Left lobe of liver (tissue), 2 donors: ENCODE measurements around the gene DISC1. TPM values are rescaled to one million over a fixed set of nuclear protein-coding genes. Genes with fewer than 3 reads are reported as not detected.

Source experiments
- ATAC-seq: fragments of 200-7000 bp; cut with Tn5 transposase; one replicate; pipeline ENCODE4 v1.9.1; 2020; ENCODE audit warnings: mild to moderate bottlenecking, moderate library complexity
- DNase-seq: peaks from one replicate; pipeline ENCODE4 v3.0.0-alpha.2; 2020; ENCODE audit warnings: low spot score
- total RNA-seq: library from RNA; stranded (reverse); gene quantifications from one replicate; pipeline ENCODE4 v1.2.1, GENCODE V29; 2021
- donor health status: DM: no; HTN: no; CAD: no; lungs with moderate emphysema.
- donor health status: DM: no; HTN: yes; CAD: no.

The DISC1 gene
- total RNA-seq, 1 donor from 2014 or later, result 1.8 TPM

GRCh38 chr1:231972111-231972445, 345.5 kb downstream of the DISC1 start:
- DNase-seq (no peak), ATAC-seq (no peak)

GRCh38 chr1:231973830-231974229, 347.2 kb downstream of the DISC1 start:
- ATAC-seq (no peak), DNase-seq (no peak)

- no peak for ATAC-seq
These were observed 349.6 kb downstream of the DISC1 start for GRCh38 chr1:231976231-231976630.

GRCh38 chr1:231981675-231982074, 355.1 kb downstream of the DISC1 start:
- ATAC-seq, result no peak
- DNase-seq, result no peak

More at GRCh38 chr1:231976231-231976630, 349.6 kb downstream of the DISC1 start:
- no peak for DNase-seq

- no peak for DNase-seq
- ATAC-seq, result no peak
These were observed 356.4 kb downstream of the DISC1 start for GRCh38 chr1:231982871-231983587.

GRCh38 chr1:231983588-231984193, 357.1 kb downstream of the DISC1 start:
- no peak for ATAC-seq
- no peak for DNase-seq

- no peak for ATAC-seq
- DNase-seq, result no peak
These were observed 358.9 kb downstream of the DISC1 start for GRCh38 chr1:231985296-231986023.

GRCh38 chr1:231986631-231987336, 360.2 kb downstream of the DISC1 start:
- peak; percentile 60 for ATAC-seq

GRCh38 chr1:231990388-231990787, 363.8 kb downstream of the DISC1 start:
- ATAC-seq (no peak), DNase-seq (no peak)

More at GRCh38 chr1:231986631-231987336, 360.2 kb downstream of the DISC1 start:
- no peak for DNase-seq

- DNase-seq, result no peak
- ATAC-seq, result no peak
These were observed 364.6 kb downstream of the DISC1 start for GRCh38 chr1:231991231-231991630.

- ATAC-seq, result no peak
- DNase-seq, result no peak
These were observed 367.4 kb downstream of the DISC1 start for GRCh38 chr1:231993968-231994455.

- ATAC-seq (no peak), DNase-seq (no peak)
These were observed 372.2 kb downstream of the DISC1 start for GRCh38 chr1:231998791-231999190.

- no peak for ATAC-seq
- DNase-seq, result no peak
These were observed 378.7 kb downstream of the DISC1 start for GRCh38 chr1:232005300-232005699.

- DNase-seq (no peak), ATAC-seq (no peak)
These were observed 383.2 kb downstream of the DISC1 start for GRCh38 chr1:232009741-232010140.

- ATAC-seq, result no peak
- DNase-seq, result no peak
These were observed 385.4 kb downstream of the DISC1 start for GRCh38 chr1:232011961-232012360.

- DNase-seq (no peak), ATAC-seq (peak; percentile 57)
These were observed 386.3 kb downstream of the DISC1 start for GRCh38 chr1:232012773-232013386.

GRCh38 chr1:232014941-232015340, 388.4 kb downstream of the DISC1 start:
- DNase-seq (no peak), ATAC-seq (no peak)

- ATAC-seq (no peak), DNase-seq (no peak)
These were observed 390.0 kb downstream of the DISC1 start for GRCh38 chr1:232016616-232017015.

GRCh38 chr1:232017057-232017456, 390.5 kb downstream of the DISC1 start:
- no peak for DNase-seq
- no peak for ATAC-seq

- DNase-seq (no peak), ATAC-seq (no peak)
These were observed 391.2 kb downstream of the DISC1 start for GRCh38 chr1:232017759-232018158.
